GM10266 (cell line): Measurements from ENCODE around the gene TLCD3A.
"Not testable (repeated sequence)": the region's sequence is repeated elsewhere in the genome, so short reads cannot be mapped to it uniquely, and the experiment has no call there.

ENCODE experiments used
- DNase-seq: peaks from one replicate; pipeline ENCODE4 v3.0.0; 2012; ENCODE audit errors: extremely low spot score
- CTCF ChIP-seq: IDR thresholded peaks from 2 replicates; pipeline ENCODE4 v1.5.1; 2012; ENCODE audit warnings: mild to moderate bottlenecking, low read depth; ENCODE audit not compliant: control insufficient read depth, insufficient read depth; ENCODE audit errors: missing control alignments

Gene TLCD3A

DNA sequence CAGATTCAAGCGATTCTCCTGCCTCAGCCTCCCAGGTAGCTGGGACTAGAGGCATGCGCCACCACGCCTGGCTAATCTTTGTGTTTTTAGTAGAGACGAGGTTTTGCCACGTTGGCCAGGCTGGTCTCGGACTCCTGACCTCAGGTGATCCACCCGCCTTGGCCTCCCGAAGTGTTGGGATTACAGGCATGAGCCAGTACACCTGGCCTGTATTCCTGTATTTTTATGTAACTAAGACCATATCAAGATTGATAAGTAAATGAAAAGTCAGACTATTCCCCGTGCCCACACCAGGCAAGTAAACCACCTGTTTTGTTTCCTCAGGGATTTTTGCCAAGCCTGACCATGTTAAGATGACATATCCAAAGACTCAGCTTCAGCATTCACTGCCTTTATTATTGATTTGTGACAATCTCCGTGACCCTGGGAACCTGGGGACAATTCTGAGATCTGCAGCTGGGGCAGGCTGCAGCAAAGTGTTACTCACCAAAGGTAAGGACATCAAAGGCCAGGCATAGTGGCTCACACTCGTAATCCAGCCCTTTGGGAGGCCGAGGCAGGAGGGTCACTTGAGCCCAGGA is 55.3 kb downstream of the TLCD3A start:
- TF ChIP-seq CTCF: no peak
- DNase-seq: no peak

- no peak for DNase-seq
- no peak for TF ChIP-seq CTCF
These were observed 56.2 kb downstream of the TLCD3A start for GRCh38 chr17:788551-788950.

DNA sequence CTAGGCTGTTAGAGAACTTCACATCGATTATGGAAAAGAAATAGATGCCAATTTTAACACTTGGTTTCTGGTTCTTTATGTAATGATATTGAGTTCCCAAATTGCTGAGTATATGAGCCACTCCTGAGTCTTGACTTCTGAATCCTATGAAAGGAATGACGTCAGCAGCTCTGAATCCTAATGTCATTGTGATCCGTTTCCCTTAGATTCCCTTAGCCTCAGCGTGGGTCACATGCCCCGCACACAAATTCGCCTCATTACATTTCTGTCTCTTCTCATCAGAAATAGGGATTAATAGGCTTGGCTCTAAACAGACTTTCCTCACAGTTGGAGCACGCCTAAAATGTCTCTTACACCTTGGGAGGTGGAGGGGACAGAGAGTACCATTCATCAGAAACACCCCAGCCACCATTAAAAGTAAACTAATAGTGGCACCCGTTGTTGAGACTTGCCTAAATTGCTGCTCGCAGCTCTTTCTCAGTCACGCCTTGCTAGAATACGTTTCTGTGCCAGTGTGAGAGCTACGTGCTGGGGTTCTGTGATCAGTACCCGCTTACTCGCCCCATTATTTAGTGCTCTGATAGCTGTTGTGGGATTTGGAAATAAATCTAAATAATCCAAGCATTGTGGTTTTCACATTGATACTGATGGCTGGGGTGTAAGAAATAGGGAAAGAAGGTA is 56.9 kb downstream of the TLCD3A start:
- TF ChIP-seq CTCF: no peak
- DNase-seq: no peak

GRCh38 chr17:789931-790873 is 57.8 kb downstream of the TLCD3A start:
- not testable (repeated sequence) for DNase-seq

DNA sequence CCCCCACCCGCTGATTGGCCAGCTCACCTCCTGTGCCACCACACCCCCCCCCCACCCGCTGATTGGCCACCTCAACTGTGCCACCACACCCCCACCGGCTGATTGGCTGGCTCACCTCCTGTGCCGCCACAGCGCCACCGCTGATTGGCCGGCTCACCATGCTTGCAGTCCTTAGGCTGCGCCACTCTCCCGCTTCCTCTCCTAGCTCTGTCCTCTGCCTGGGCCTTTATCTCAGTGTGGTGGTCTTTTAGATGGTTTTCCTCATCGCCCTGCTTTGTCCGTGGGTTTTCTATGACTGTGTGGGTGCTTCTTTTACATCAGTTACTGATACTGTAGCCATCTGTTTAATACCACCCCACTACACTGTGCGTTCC is 58.5 kb downstream of the TLCD3A start:
- DNase-seq: not testable (repeated sequence)

GRCh38 chr17:791829-792228 is 59.4 kb downstream of the TLCD3A start:
- no peak for TF ChIP-seq CTCF
- no peak for DNase-seq

GRCh38 chr17:792277-792676 is 59.9 kb downstream of the TLCD3A start:
- TF ChIP-seq CTCF: no peak
- DNase-seq: no peak
